Activated naive CD8-positive, alpha-beta T cell treated with anti-CD3 and anti-CD28 coated beads for 36 hours (primary cell): Measurements from ENCODE around the gene COQ7. TPM values are rescaled to one million over a fixed set of nuclear protein-coding genes. Genes with fewer than 3 reads are reported as not detected.

ENCODE experiments used
- DNase-seq: peaks from one replicate; pipeline ENCODE4 v3.0.0; 2021
- H3K27ac Mint-ChIP-seq: one replicate; pipeline ENCODE4 v1.8.0; 2022; ENCODE audit warnings: mild to moderate bottlenecking, moderate library complexity, mixed read lengths
- H3K27me3 Mint-ChIP-seq: one replicate; pipeline ENCODE4 v1.8.0; 2022; ENCODE audit warnings: mild to moderate bottlenecking, mixed read lengths
- H3K36me3 Mint-ChIP-seq: one replicate; pipeline ENCODE4 v1.8.0; 2021; ENCODE audit warnings: mild to moderate bottlenecking, mixed read lengths
- H3K4me1 Mint-ChIP-seq: one replicate; pipeline ENCODE4 v1.8.0; 2021; ENCODE audit warnings: mixed read lengths
- H3K4me3 Mint-ChIP-seq: one replicate; pipeline ENCODE4 v1.8.0; 2022; ENCODE audit warnings: mild to moderate bottlenecking, moderate library complexity, mixed read lengths
- H3K9me3 Mint-ChIP-seq: one replicate; pipeline ENCODE4 v1.8.0; 2022; ENCODE audit warnings: mixed read lengths
- total RNA-seq, 2 experiments: library from RNA; stranded (reverse); gene quantifications; one replicate each; pipeline ENCODE4 v1.2.3, GENCODE V29; 2021

Gene COQ7
- total RNA-seq, 2 experiments from 2014 or later: 19.8 to 22.5 TPM

GRCh38 chr16:19073863-19074262 lies 6.4 kb downstream of the COQ7 start:
- Mint-ChIP-seq H3K27ac (no peak overlapping the region), H3K9me3 (no peaks in the 10 kb centered on the region), H3K36me3 (peaks cover 17% of the 10 kb centered on the region), H3K4me3 (no peak overlapping the region), H3K4me1 (peaks cover 2% of the 10 kb centered on the region), H3K27me3 (no peaks in the 10 kb centered on the region)
- DNase-seq: no peak

- no peaks in the 10 kb centered on the region for H3K27me3 Mint-ChIP-seq
- no peak for DNase-seq
- H3K4me1 Mint-ChIP-seq: no peaks in the 10 kb centered on the region
- H3K36me3 Mint-ChIP-seq: peaks cover 27% of the 10 kb centered on the region
- H3K27ac Mint-ChIP-seq: no peak overlapping the region
- H3K4me3 Mint-ChIP-seq: no peak overlapping the region
- no peaks in the 10 kb centered on the region for H3K9me3 Mint-ChIP-seq
These were observed 8.1 kb downstream of the COQ7 start for GRCh38 chr16:19075511-19075910.

GRCh38 chr16:19077879-19078278 lies 10.5 kb downstream of the COQ7 start:
- H3K4me3 Mint-ChIP-seq: no peak overlapping the region
- no peaks in the 10 kb centered on the region for H3K27me3 Mint-ChIP-seq
- H3K4me1 Mint-ChIP-seq: no peaks in the 10 kb centered on the region
- no peaks in the 10 kb centered on the region for H3K9me3 Mint-ChIP-seq
- peaks cover 36% of the 10 kb centered on the region for H3K36me3 Mint-ChIP-seq
- no peak overlapping the region for H3K27ac Mint-ChIP-seq
- no peak for DNase-seq

- peaks cover 5% of the 10 kb centered on the region for H3K4me1 Mint-ChIP-seq
- H3K27me3 Mint-ChIP-seq: peaks cover 4% of the 10 kb centered on the region
- DNase-seq: no peak
- no peak overlapping the region for H3K4me3 Mint-ChIP-seq
- H3K27ac Mint-ChIP-seq: no peak overlapping the region
- H3K9me3 Mint-ChIP-seq: no peaks in the 10 kb centered on the region
- peaks cover 26% of the 10 kb centered on the region for H3K36me3 Mint-ChIP-seq
These were observed 16.3 kb downstream of the COQ7 start for GRCh38 chr16:19083670-19084069.

- peaks cover 22% of the 10 kb centered on the region for H3K36me3 Mint-ChIP-seq
- H3K27me3 Mint-ChIP-seq: peaks cover 4% of the 10 kb centered on the region
- peaks cover 5% of the 10 kb centered on the region for H3K4me1 Mint-ChIP-seq
- H3K9me3 Mint-ChIP-seq: no peaks in the 10 kb centered on the region
- no peak for DNase-seq
- no peak overlapping the region for H3K27ac Mint-ChIP-seq
- no peak overlapping the region for H3K4me3 Mint-ChIP-seq
These were observed 16.7 kb downstream of the COQ7 start for GRCh38 chr16:19084139-19084538.

- H3K4me3 Mint-ChIP-seq: no peak overlapping the region
- H3K27me3 Mint-ChIP-seq: peaks cover 4% of the 10 kb centered on the region
- no peak for DNase-seq
- peaks cover 5% of the 10 kb centered on the region for H3K4me1 Mint-ChIP-seq
- H3K27ac Mint-ChIP-seq: no peak overlapping the region
- peaks cover 18% of the 10 kb centered on the region for H3K36me3 Mint-ChIP-seq
- H3K9me3 Mint-ChIP-seq: no peaks in the 10 kb centered on the region
These were observed 17.5 kb downstream of the COQ7 start for GRCh38 chr16:19084879-19085278.

GRCh38 chr16:19085679-19086200 lies 18.3 kb downstream of the COQ7 start:
- no peak overlapping the region for H3K4me3 Mint-ChIP-seq
- DNase-seq: no peak

GRCh38 chr16:19086322-19087199 lies 19.1 kb downstream of the COQ7 start:
- Mint-ChIP-seq H3K36me3 (peaks cover 6% of the 10 kb centered on the region), H3K9me3 (peaks cover under 1% of the 10 kb centered on the region), H3K4me3 (peak overlapping the region; percentile 59), H3K27ac (no peak overlapping the region), H3K27me3 (peaks cover 7% of the 10 kb centered on the region), H3K4me1 (peaks cover 5% of the 10 kb centered on the region)
- DNase-seq: peak; percentile 81

More at GRCh38 chr16:19085679-19086200, 18.3 kb downstream of the COQ7 start:
- no peaks in the 10 kb centered on the region for H3K9me3 Mint-ChIP-seq
- H3K4me1 Mint-ChIP-seq: peaks cover 5% of the 10 kb centered on the region
- H3K27ac Mint-ChIP-seq: no peak overlapping the region
- H3K36me3 Mint-ChIP-seq: peaks cover 13% of the 10 kb centered on the region
- H3K27me3 Mint-ChIP-seq: peaks cover 4% of the 10 kb centered on the region

GRCh38 chr16:19088341-19088916 lies 21.0 kb downstream of the COQ7 start:
- Mint-ChIP-seq H3K27ac (no peak overlapping the region), H3K9me3 (peaks cover 6% of the 10 kb centered on the region), H3K4me1 (peaks cover 5% of the 10 kb centered on the region), H3K4me3 (no peak overlapping the region), H3K36me3 (no peaks in the 10 kb centered on the region), H3K27me3 (peaks cover 7% of the 10 kb centered on the region)
- no peak for DNase-seq

- H3K4me1 Mint-ChIP-seq: peaks cover 5% of the 10 kb centered on the region
- no peaks in the 10 kb centered on the region for H3K36me3 Mint-ChIP-seq
- H3K27me3 Mint-ChIP-seq: peaks cover 12% of the 10 kb centered on the region
- no peak overlapping the region for H3K27ac Mint-ChIP-seq
- peaks cover 6% of the 10 kb centered on the region for H3K9me3 Mint-ChIP-seq
- H3K4me3 Mint-ChIP-seq: no peak overlapping the region
- no peak for DNase-seq
These were observed 22.1 kb downstream of the COQ7 start for GRCh38 chr16:19089410-19089955.

GRCh38 chr16:19090916-19091315 lies 23.5 kb downstream of the COQ7 start:
- H3K36me3 Mint-ChIP-seq: no peaks in the 10 kb centered on the region
- DNase-seq: no peak
- H3K9me3 Mint-ChIP-seq: peaks cover 6% of the 10 kb centered on the region
- H3K27ac Mint-ChIP-seq: no peak overlapping the region
- no peak overlapping the region for H3K4me3 Mint-ChIP-seq
- H3K4me1 Mint-ChIP-seq: peaks cover 10% of the 10 kb centered on the region
- H3K27me3 Mint-ChIP-seq: peaks cover 8% of the 10 kb centered on the region

- Mint-ChIP-seq H3K27ac (no peak overlapping the region), H3K4me1 (peaks cover 5% of the 10 kb centered on the region), H3K27me3 (peaks cover 8% of the 10 kb centered on the region), H3K9me3 (peaks cover 7% of the 10 kb centered on the region), H3K36me3 (no peaks in the 10 kb centered on the region), H3K4me3 (no peak overlapping the region)
- DNase-seq: no peak
These were observed 25.4 kb downstream of the COQ7 start for GRCh38 chr16:19092653-19093410.

- no peak for DNase-seq
- peaks cover 11% of the 10 kb centered on the region for H3K9me3 Mint-ChIP-seq
- H3K4me1 Mint-ChIP-seq: peaks cover 5% of the 10 kb centered on the region
- no peak overlapping the region for H3K4me3 Mint-ChIP-seq
- H3K27ac Mint-ChIP-seq: no peak overlapping the region
- peaks cover 8% of the 10 kb centered on the region for H3K27me3 Mint-ChIP-seq
- H3K36me3 Mint-ChIP-seq: no peaks in the 10 kb centered on the region
These were observed 26.5 kb downstream of the COQ7 start for GRCh38 chr16:19093631-19094541.
